Measurements from ENCODE around the gene MN1.

Gene MN1

DNA sequence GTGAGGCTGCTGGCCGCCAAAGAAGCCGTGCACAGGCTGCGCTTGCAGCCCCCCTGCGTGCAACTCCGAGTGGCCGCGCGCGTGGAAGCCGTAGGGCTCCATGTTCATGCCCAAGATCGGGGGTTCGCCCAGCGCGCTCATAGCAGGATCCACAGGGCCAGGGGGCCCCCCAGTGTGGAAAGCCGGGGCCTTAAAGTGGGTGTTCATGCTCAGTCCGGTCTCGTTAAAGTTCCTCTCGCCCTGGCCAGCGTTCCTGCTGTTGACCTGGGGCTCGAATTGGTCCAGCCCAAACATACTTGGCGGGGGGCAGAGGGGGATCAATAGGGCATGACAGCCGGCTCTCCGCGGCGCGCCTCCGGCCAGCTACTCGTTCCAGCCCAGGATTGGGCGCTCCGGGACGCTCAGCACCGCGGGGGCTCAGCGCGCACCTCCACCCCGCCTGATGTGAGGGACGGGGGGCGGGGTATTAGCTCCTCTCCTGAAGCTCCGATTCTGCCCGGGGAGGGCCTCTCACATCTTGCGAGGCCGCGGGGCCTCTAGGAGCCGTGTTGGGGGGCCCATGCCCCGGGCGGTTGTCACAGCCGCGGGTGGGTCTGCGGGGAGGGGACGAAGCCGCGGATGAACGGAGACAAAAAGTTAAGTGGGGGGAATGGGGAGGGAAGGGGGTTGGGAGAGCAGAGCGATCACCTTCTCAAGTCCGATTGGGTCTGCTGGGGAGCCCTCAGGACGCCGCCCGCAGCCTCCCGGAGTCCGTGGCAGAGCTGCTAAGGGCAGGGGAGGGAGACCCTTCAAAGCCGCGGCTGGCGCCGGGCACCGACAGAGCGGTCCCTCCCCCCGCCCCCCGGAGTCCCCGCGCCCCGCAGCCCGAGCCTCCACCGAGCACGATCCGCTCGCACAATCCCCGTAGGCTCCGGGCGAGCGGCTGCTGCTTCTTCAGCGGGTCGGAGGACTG is 1.0 kb downstream of the MN1 start:
- DNase-seq (ENCODE audit: low read depth), result peak; percentile 33
- peak overlapping the region; percentile 73 for H3K4me3 ChIP-seq (replicated peaks; ENCODE audit: low read depth, low read length)
- TF ChIP-seq, protein P1, sequence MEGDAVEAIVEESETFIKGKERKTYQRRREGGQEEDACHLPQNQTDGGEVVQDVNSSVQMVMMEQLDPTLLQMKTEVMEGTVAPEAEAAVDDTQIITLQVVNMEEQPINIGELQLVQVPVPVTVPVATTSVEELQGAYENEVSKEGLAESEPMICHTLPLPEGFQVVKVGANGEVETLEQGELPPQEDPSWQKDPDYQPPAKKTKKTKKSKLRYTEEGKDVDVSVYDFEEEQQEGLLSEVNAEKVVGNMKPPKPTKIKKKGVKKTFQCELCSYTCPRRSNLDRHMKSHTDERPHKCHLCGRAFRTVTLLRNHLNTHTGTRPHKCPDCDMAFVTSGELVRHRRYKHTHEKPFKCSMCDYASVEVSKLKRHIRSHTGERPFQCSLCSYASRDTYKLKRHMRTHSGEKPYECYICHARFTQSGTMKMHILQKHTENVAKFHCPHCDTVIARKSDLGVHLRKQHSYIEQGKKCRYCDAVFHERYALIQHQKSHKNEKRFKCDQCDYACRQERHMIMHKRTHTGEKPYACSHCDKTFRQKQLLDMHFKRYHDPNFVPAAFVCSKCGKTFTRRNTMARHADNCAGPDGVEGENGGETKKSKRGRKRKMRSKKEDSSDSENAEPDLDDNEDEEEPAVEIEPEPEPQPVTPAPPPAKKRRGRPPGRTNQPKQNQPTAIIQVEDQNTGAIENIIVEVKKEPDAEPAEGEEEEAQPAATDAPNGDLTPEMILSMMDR (IDR thresholded peaks at IDR 0.05; ENCODE audit: low read length, missing control alignments), result no peak

DNA sequence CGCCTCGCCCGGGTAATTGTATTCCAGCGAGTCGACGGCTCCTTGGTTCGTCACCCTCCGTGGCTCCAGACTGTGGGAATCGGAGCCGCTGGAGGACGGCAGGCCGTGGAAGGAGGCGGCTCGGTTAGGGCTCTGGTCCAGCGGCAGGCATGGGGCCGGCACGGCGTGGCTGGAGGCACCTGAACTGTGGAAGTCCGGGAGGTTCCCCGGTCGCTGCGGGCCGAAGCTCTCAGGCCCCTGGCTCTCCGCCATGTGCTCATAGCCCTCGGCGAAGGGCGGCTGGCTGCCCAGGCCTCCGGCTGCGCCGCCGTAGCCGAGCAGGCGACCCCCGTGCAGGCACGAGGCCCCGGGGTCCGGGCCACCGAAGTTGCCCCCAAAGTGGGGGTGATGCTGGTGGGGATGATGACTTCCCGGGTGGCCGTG is 1.7 kb downstream of the MN1 start:
- TF ChIP-seq, protein P1 (IDR thresholded peaks at IDR 0.05; ENCODE audit: low read length, missing control alignments), result no peak
- H3K4me3 ChIP-seq (replicated peaks; ENCODE audit: low read depth, low read length), result peak overlapping the region; percentile 73
- peak; percentile 29 for DNase-seq (ENCODE audit: low read depth)

DNA sequence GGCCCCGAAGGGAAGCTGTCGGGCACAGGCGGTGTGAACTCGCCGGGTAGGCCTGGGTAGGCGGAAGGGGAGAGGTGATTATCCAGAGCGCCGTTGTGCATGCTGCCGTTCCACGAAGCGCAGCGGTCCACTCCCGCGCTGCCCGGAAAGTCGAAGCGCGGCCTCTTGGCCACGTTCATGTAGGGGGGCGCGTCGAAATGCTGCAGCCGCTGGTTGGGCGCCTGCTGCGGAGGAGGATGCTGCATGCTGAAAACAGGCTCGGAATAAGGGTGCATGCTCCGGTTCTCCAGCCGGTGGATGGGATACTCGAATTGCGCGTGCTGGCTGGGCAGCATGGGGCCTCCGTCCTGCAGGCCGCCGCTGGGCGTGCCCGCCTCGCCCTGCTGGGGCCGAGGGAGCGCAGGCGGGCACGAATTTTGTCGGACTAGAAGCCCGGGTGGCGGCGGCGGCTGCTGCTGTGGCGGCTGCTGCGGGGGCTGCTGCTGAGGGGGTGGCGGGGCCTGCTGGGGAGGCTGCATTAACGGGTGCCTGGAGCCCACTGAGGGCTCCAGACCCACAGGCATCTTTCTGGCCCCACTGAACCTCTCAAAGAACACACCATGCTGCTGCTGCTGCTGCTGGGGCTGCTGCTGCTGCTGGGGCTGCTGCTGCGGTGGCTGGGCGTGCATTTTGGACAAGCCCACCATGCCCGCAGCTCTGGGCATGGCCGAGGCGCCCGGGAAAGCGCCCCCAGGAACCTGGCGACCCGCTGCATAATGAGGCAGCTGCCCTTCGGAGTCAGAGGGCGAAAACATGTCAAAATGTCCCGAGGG is 2.3 kb downstream of the MN1 start:
- peak overlapping the region; percentile 73 for H3K4me3 ChIP-seq (replicated peaks; ENCODE audit: low read depth, low read length)
- TF ChIP-seq, protein P1 (IDR thresholded peaks at IDR 0.05; ENCODE audit: low read length, missing control alignments), result no peak
- peak; percentile 46 for DNase-seq (ENCODE audit: low read depth)

DNA sequence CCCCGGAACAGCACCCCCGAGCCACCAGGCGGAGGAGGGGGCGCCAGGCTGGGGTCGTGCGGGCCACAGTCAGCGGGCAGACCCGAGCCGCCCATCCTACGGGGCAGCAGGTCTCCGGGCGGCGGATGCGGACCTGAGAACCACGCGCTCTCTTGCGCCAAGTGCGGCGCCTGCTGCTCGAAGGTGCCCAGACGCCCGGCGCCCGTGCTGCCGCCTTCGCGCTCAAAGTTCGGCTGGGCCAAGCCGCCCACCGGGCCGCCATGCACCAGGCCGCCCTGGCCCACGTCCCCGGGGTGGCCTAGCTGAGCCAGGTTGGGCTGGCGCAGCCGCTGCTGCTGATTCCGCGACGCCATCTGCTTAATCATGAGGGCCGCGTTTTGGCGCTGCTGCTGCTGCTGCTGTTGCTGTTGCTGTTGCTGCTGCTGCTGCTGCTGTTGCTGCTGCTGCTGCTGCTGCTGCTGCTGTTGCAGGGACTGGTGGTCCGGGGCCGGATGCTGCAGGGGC is 3.0 kb downstream of the MN1 start:
- H3K4me3 ChIP-seq (replicated peaks; ENCODE audit: low read depth, low read length), result no peak overlapping the region
- DNase-seq (ENCODE audit: low read depth), result no peak

DNA sequence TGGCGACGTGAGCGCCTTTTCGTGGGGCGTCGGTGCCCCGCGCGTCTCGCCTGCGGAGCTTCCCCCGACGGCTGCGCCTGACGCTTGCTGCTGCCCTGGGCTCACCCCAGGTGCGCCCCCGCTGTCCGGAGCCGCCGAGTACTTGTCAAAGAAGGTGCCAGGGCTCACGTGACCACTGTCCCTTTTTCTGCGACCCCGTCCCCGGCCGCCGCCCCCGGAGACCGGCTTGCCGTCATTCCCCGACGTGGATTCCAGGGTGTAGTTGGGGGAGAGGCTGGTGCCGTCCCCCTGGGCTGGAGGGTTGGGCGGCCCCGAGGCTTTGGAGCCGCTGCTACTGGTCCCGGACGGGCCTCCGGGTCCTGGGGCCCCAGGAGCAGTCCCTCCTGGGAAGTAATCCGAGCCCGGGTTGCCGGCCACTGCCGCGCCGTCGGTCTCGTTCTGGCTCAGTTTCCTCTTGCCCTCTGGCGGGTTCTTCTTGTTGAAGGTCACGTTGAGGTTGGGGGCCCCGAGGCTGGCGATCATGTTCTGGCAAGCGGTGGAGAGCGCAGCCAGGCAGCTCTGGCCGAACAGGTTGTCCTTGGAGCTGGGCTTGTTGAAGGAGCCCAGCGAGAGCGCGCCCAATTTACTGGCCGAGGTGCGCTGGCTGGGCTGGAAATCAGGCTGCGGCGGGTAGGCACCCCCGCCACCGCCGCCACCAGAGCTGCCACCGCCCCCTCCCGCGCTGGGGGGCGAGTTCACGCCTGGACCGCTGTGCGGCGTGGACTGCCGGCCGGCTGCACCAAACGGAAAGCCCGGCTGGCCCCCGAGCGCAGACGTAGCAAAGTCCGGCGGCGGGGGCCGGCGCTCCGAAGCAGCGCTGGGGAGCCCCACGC is 3.8 kb downstream of the MN1 start:
- TF ChIP-seq, protein P1 (IDR thresholded peaks at IDR 0.05; ENCODE audit: low read length, missing control alignments), result no peak
- no peak for DNase-seq (ENCODE audit: low read depth)
- no peak overlapping the region for H3K4me3 ChIP-seq (replicated peaks; ENCODE audit: low read depth, low read length)

More for the DNA sequence above, 3.0 kb downstream of the MN1 start:
- TF ChIP-seq, protein P1 (IDR thresholded peaks at IDR 0.05; ENCODE audit: low read length, missing control alignments), result no peak

Measured in fibroblast of pulmonary artery (primary cell).